HepG2 (cell line): ENCODE results near the gene EEPD1.
"Not testable (repeated sequence)": the region's sequence is repeated elsewhere in the genome, so short reads cannot be mapped to it uniquely, and the experiment has no call there.

ENCODE experiments used
- ATF7 ChIP-seq, 2 experiments: fragments of 450-650 bp in 1 of 2; sonication (generic) in 1 of 2; formaldehyde crosslinking in 1 of 2; IDR thresholded peaks; 2 replicates each; pipeline versions ENCODE4 v1.4.0 to v1.6.1; 2016 to 2020; ENCODE audit warnings: antibody characterized with exemption in 1 of 2, mild to moderate bottlenecking in 1 of 2, missing genetic modification reagents in 1 of 2
- IRF2 ChIP-seq: IDR thresholded peaks from 2 replicates; pipeline ENCODE4 v1.6.1; 2018; ENCODE audit warnings: missing genetic modification reagents, missing compliant biosample characterization
- RFX5 ChIP-seq: IDR thresholded peaks from 2 replicates; pipeline ENCODE4 v1.6.1; 2011; ENCODE audit warnings: low read depth, low read length, improper control_type of control experiment
- ZNF7 ChIP-seq: IDR thresholded peaks from 2 replicates; pipeline ENCODE4 v1.6.1; 2016; ENCODE audit warnings: missing biosample characterization, missing genetic modification reagents

DNA sequence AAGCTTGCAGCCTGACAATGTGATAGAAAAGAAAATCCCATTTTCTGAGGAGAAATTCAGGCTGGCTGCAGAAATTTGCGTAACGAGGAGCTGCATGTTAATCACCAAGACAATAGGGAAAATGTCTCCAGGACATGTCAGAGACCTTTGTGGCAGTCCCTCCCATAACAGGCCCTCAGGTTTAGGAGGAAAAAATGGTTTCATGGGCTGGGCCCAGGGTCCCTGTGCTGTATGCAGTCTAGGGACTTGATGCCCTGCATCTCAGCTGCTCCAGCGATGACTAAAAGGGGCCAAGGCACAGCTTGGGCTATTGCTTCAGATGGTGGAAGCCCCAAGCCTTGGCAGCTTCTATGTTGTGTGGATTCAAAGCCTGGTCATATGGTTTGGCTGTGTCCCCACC lies 168.2 kb downstream of the EEPD1 start:
- TF ChIP-seq RFX5; IRF2; ZNF7 (CRISPR knock-in tag); ATF7 (IDR thresholded peaks at IDR 0.05); ATF7 (CRISPR knock-in tag; IDR thresholded peaks at IDR 0.05): not testable (repeated sequence)
